ENCODE results near the gene LCN1.

DNA sequence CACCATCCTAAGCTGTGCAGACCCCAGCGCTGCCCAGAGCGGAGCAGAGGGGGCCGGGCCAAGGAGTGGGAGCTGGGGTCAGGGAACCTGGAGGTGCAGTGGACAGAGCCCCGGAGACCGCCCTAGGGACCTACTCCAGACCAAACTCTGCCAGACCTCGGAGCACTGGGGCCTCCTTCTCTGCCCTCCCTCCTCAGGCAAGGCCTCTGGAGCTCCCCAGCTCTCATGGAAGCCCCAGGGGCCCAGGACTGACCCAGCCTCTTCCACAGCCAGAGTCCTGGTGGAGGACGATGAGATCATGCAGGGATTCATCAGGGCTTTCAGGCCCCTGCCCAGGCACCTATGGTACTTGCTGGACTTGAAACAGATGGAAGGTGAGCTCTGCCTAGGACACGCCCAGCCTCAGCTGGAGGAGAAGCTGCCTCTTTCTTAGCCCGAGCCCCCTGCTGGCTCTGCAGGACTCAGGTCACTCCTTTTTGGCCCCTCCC is 43.9 kb downstream of the LCN1 start:
- TF ChIP-seq CTCF (conservative IDR thresholded peaks at IDR 0.05; ENCODE audit: low read length), result no peak
- TF ChIP-seq EZH2phosphoT487 (IDR thresholded peaks at IDR 0.05; ENCODE audit: borderline replicate concordance, low read depth, low read length), result no peak
